Esophagus mucosa (tissue), 1 donor: ENCODE measurements around the gene SGCG. TPM values are rescaled to one million over a fixed set of nuclear protein-coding genes. Genes with fewer than 3 reads are reported as not detected.
"Not testable (repeated sequence)": the region's sequence is repeated elsewhere in the genome, so short reads cannot be mapped to it uniquely, and the experiment has no call there.

Experiments
- ATAC-seq: fragments of 200-7000 bp; cut with Tn5 transposase; one replicate; pipeline ENCODE4 v1.9.1; 2020
- total RNA-seq: library from RNA; stranded (reverse); gene quantifications from one replicate; pipeline ENCODE4 v1.2.4, GENCODE V29; 2023
- donor health status: DM: yes; HTN: yes; CAD: no.

SGCG gene
- total RNA-seq, 1 donor from 2014 or later = 0.24 TPM

DNA sequence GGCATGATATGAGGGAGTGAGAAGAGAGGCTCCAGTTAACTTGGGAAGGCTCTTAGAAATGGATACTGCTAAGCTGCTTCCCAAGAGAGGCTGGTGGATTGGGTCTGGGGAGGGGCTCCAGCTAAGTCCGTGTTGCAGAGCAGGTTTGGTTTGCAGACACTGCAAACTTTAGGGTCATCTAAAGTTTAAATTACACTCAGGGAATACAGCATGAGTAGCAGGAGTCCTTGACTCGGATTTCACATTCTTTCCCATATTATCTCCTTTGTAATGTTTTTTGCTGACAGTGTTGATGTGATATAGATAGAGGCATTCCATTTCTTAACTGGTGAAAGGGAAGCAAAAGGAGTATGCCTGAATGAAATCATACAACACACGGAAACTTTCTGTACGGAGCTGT lies 31.9 kb downstream of the SGCG start:
- ATAC-seq = no peak

DNA sequence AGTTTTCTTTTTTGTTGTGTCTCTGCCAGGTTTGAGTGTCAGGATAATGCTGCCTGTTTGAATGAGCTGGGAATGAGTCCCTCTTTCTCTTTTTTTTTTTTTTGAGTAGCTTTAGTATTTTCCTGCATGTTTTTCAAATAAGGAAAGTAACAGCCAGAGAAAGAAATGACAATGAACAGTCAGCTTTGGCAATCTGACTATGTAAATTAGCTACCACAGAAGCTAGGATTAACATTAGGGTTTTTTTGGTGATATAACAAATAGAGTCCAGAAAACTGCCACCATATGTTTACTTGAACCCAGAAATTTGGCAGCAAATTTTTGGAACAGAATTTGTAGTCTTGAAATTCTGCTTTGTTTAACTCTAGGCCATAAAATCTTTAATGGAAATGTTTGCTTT lies 50.5 kb downstream of the SGCG start:
- ATAC-seq = no peak

DNA sequence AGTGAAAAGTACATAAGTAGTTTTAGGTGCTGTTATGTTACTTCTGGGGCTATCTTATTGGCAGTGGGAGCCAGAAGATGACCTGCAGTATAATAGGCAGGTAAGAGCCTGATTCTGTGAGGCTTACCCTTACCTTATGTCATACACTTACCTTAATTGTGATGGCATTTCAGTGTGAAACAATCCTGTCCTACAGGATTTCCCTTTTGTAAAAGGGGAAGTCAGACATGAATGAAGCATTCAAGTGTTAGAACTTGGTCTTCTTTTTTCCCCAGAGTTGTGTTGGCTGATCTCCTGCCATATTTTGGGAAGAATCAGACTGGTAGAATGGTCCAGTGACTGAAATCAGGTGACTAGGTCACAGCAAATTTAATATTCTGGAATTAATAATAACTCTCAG lies 55.2 kb downstream of the SGCG start:
- no peak for ATAC-seq

DNA sequence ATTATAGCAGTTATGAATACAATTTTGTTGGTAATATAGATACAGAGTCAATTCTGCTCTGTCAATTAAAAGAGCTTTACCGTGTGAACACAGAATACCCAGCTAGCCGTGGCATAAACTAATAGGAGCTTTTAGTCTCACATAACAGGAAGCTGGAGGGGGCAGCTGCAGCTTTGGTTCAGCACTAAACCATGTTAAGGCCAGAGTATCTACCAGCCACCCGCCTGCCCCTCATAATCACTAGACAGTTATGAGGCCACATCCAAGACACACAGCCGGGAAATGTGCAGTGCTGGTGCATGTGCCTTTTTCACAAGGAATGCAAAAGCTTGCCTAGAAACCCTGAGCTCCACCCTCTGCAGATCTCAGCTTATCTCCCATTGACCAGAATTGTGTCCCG lies 62.3 kb downstream of the SGCG start:
- ATAC-seq = no peak

DNA sequence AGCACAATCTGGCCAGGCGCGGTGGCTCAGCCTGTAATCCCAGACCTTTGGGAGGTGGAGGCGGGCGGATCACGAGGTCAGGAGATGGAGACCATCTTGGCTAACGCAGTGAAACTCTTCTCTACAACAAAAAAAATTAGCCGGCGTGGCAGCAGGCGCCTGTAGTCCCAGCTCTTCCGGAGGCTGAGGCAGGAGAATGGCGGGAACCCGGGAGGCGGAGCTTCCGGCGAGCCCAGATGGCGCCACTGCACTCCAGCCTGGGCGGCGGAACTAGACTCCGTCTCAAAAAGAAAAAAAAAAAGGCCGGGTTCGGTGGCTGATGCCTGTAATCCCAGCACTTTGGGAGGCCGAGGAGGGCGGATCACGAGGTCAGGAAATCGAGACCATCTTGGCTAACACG lies 67.6 kb downstream of the SGCG start:
- ATAC-seq = not testable (repeated sequence)

DNA sequence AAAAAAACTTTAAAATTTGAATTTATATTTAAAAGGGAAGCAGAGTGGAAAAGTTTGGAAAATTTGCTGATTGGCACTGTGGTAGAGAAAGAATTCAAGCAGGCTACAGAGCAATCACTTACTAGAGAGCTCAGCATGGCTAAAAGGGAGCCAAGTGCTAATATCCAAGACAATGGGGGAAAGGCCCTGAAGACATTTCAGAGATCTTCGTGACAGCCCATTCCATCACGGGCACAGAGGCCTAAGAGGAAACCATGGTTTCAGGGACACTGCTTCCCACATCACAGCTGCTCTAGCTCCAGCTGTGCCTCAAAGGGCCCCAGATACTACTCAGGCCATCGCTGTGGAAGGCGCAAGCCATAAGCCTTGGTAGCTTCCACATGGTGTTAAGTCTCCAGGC lies 73.7 kb downstream of the SGCG start:
- ATAC-seq = no peak

DNA sequence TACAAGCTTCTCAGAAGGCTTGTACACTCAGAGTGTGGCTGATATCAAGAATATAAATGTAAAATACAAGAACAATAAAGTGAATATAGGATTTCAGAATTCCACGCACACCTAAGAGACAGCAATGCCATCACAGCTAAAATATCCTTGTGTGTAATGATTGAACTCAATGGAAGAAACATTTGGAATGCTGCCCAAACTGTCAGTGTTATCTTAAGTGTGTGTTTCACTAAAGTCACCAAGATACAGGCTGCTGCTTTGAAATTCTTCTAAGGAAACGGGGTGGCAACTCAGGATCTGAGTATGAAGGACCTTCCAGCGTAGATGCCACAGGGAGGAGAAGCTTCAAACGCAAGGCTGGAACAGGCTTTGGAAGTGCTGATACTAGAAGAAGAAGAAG lies 86.8 kb downstream of the SGCG start:
- no peak for ATAC-seq

DNA sequence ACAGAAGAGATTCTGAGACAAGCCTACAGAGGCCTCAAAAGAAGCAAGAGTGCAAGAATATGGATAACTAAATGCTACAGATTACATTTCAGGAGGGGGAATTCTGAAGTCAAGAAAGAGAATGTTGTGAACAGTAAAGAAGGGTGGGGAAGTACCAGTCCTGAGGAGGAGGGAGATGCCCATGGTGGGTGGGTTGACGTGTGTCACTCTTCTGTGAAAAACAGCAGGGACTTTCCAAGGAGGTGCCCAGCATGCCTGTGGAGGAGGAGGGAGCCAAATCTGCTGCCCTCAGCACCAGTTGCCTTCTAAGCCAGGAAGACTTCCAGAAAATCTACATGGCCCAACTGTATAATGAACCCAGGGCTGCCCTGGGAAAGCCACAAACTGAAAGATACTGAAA lies 87.7 kb downstream of the SGCG start:
- no peak for ATAC-seq

DNA sequence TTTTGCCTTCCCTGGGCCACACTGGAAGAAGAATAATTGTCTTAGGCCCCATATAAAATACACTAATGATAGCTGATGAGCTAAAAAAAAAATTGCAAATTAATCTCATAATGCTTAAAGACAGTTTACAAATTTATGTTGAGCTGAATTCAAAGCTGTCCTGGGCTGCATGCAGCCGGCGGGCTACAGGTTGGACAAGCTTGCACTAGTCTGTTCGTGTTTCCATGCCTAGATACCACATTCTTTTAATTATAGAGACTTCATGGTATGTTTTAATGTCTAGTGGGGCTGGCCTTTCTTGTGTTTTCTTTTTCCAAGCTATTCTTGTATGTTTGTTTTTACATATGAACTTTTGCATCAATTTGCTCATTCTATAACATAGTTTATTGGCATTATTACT lies 90.6 kb downstream of the SGCG start:
- no peak for ATAC-seq

DNA sequence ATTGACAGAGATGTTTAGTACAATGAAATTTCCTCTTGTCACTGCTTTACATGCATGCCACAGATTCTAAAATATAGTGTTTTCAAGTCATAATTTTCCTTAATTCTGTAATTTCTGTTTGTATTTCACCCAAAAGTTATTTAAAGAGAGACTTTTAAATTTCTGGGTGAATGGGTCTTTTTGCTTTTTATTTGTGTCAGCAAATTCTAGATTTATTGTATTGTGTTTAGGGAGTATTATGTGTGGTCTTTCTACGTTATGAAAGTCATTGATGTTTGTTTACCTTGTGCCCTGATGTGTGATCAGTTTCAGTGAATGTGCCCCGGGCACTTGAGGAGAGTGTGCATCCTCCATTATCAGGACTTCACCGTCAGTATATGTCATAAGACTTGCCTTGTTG lies 92.7 kb downstream of the SGCG start:
- no peak for ATAC-seq

DNA sequence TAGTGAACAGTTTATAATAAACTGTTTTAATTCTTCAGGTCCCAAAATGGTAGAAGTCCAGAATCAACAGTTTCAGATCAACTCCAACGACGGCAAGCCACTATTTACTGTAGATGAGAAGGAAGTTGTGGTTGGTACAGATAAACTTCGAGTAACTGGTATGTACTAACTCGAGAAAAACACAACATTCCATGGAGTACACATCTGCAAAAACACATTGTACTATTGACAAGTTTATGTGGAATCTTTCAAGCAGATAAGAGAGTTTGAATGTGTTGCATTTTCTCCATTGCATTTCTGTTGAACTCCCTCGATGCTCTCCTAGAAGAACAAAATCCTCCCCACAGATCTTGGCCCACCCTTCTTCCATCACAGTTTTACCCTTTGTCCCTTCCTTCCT lies 98.5 kb downstream of the SGCG start:
- ATAC-seq = no peak

DNA sequence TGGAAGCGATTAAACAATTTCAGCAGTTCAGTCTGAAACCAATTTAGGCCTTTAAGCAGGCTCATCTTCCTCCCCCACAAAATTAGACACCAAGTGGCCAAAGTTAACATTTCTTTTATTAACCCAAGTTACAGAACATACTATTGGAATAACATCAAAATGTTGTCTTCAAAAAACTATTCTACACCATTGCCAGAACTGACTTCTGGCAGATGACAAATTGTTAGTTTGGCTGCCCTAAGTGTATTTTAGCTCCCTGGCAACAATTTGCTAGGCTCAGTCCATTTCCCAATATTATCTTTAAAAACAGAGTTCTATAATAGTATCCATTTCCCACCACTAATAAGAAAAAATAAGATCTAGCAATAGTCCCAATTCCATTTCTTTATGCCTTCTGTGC lies 107.8 kb downstream of the SGCG start:
- ATAC-seq = no peak

DNA sequence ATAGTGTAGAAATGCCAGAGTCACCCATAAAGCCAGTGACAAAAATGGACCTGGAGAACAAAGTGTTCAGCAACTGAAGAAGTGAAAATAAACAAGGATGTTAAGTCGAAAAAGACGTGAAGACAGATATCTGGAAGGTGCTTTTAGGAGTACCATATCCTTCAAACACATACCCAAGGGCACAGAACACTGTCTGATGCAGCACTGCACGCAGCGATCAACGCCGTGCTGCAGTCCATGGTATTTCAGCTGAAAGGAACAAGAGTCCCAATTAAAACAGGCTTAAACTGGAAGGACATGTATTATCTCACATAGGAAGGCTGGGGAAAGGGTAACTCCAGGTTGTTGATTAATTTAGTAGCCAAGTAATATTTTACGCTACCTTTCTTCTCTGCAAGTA lies 108.2 kb downstream of the SGCG start:
- ATAC-seq = no peak

DNA sequence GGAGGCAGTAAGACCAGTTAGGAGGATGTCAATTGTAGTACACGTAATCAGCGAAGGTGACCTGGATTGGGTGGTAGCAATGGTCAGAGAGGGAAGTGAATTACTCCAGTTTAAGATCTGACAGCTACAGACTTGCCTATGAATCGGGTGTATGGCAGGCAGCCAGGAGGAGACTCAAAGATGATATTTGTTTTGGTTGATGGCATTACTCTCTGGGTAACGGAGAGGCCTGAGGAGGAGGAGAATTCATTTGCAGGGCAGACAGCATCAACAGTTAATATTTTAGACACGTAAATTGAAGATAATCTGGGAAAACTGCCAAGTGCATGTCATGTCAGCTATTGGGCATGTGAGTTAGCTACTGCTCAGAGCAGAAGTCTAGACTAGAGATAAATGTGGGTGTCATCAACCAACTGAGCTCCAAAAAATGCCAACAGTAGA lies 109.2 kb downstream of the SGCG start:
- no peak for ATAC-seq

DNA sequence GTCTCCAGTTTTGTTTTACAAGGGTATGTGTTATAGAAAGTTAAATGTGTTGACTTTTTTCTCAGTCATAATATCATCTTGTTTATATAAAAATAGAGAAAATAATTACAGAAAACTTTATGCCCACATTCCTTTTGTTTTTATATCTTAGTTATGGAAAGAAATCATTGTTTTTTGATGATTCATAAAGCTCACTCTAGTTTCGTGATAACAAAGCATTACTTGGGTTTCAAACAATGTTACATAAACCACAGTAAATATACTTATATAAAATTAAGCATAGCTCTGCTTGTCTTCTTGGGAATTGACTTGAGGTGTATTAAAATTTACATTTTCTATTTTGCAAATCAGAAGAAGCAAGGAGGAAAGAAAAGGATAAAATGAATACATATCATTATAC lies 111.8 kb downstream of the SGCG start:
- ATAC-seq = no peak

DNA sequence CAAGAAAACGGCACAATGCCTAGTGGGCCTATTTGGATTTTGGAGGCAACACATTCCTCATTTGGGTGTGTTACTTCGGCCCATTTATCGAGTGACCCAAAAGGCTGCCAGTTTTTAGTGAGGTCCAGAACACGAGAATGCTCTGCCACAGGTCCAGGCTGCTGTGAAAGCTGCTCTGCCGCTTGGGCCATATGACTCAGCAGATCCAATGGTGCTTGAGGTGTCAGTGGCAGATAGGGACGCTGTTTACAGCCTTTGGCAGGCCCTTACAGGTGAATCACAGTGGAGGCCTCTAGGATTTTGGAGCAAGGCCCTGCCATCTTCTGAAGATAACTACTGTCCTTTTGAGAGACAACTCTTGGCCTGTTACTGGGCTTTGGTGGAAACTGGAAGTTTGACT lies 134.1 kb downstream of the SGCG start:
- not testable (repeated sequence) for ATAC-seq

DNA sequence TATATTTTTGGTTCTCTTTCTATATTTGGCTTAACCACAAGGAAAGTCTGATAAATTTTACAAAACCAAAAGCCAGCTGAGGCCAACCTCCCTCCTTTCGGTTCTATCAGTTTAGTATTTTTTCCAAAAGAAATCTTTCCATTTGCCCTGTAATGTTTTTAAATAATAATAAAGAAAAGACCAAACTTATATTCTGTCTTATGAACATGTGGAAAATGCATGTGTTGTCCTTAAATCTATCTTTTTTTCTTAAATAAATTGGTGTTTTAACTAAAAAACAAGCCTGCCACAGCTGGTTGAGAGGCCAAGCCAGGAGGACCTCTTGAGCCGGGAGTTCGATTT lies 139.1 kb downstream of the SGCG start:
- no peak for ATAC-seq

DNA sequence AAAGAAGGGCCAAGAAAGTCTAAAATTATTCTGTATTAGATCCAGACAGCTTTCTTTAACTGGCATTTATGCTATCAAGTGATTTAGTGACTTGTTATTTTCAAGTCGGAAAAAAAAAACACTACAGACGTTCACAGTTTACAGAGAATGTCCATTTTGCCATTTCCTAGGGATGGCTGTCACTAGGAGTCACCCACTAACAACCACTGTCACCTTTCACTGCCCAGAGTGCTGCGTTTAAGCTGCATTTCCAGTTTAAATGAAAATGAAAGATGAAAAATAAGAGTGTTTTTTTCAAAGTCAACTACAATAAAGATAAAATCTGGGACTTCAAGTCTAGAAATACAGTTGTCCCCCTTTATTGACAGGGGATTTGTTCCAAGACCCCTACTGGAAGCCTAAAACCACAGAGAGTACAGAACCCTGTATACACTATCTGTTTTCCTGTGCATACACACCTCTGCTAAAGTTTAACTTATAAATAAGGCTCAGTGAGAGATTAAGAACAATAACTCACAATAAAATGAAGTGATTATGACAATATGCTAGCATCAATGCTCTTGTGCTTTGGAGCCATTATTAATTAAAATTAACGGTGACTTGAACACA lies 140.3 kb downstream of the SGCG start:
- ATAC-seq = no peak

DNA sequence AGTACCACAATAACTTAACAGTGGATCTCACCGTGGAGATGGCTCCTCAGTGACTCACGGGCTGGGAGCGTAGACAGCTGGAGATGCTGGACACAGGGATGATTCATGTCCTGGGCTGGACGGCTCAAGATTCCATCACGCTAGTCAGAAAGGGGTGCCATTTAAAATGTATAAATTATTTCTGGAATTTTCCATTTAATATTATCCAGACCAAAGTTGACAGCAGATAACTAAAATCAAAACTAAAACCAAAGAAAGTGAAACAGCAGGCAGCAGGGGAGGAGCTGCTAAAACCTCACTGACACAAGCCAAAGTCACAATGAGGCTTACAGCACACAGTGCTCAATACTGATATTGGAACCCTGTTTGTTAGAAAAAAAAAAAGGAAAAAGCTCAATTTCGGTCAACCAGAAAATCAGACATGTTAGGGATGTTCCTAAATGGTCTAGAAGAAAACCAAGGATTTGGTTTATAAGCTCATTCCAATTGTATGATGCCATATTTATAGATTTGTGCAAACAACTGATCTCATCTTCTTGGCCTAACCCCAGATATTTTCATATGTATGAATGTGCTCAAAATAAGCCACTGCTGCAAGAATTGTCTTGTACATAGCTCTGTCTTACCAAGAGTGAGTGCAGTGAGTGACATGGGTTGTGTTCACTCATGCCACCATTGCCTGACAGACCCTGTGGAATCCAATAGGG lies 140.9 kb downstream of the SGCG start:
- peak; percentile 43 for ATAC-seq

DNA sequence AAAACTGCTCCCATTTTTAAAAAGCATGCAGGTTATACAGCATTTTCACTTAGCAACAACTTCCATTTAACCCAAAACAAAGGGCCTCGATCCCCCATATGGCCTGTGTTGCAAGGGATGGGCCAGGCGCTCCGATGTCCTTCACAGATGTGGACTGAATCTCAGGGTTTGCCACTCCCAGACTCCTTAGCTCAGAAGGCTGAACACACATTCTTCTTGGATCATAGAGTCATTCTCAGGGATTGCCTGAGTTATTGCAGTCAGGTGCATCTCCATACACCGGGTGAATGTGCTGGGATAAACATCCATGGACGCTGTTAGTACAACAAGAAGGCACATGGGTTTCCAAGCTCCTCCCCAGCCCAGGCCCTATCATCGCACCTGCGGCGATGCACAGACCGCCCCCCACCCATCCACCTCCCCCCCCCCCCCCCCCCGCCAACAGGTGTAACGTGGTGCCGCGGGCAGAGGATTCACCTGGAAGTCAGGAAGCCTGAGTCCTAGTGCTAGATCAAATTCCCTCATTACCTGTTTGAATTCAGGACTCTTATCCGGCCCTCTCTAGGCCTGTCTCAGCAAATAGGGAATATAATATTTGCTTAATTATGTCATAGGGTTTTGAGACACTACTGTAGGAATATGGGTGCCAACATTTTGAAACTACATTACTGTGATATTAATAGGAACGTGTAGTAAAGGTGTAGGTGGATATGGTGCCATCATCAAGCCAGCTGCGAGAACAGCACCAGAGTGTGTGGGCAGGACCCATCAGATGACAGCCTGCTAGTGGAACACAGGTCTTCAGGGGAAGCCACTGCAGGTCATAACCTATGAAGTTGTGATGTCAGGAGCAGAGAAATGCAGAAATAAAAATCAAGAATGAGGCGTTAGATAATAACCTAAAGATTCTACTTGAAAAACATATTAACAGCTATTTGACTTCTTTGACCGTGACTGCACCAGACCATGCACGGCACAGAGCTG lies 141.9 kb downstream of the SGCG start:
- ATAC-seq = no peak

DNA sequence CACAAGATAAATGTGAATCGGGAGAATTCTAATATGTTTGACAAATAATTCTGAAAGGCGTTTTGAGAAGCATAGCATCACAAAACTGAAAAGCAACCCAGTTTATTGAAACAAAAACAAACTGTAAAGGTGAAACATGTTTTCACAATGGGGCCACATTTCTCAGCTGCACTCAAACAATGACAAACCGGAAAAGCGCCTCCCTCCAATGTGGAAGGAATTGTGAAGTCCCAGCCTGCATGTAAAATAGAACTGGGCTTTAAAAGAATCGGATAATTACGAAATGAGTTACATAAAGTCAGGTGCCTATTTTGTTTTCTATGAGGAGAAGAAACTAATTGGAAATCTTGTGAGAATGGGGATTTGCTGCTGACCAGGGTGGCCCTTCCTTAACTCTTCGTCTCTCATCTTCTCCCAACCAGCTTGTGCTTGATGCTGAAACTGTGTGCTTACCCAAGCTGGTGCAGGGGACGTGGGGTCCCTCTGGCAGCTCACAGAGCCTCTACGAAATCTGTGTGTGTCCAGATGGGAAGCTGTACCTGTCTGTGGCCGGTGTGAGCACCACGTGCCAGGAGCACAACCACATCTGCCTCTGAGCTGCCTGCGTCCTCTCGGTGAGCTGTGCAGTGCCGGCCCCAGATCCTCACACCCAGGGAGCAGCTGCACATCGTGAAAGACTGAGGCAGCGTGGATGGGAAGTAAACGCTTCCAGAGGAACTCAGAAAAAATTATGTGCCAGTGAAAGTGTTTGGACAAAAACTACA lies 143.3 kb downstream of the SGCG start:
- no peak for ATAC-seq

DNA sequence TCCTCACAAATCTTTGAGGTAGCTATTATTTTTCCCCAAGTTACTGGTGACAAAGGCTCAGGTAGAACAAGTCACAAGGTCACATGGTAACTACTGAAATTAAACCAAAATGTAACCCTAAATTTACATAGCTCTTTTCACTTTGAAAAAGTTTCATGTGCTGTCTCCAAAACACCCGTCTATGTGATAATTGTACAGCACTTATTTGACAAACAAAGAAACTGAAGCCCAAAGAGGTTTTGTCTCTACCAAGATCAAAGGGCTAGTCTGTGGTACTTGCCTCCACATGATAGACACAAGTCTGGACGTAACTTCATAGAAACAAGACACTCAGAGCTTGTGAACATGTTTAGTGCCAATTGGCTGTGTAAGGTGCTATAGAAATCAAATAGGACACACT lies 144.4 kb downstream of the SGCG start:
- peak; percentile 47 for ATAC-seq

DNA sequence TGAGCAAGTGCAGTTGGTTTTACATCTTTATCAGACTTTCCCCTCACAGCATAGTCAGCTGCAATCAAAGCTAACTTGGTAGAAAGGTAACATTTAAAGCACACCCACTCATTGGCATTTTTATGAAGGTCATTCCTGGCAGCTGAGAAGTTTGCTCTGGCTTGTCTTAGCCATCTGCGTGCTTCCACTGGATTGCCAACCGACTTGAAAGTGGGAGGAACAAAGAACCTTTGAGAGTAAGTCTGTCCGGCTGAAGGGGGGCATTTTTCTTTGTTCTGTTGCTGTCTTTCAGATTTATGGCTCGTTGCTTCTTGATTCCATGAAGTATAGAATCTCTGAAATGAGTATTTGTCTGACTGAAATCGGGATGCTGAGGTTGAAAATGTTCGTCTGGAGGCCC lies 149.6 kb downstream of the SGCG start:
- ATAC-seq = no peak
